Lower leg skin (tissue), 3 donors: Measurements from ENCODE around the gene SPATA32.

Experiments used
- POLR2A ChIP-seq, 2 donors: fragments of 450-650 bp; IDR thresholded peaks; one replicate each; pipeline ENCODE4 v1.6.1; 2016 to 2017; ENCODE audit warnings: antibody characterized with exemption in 2 of 2, mild to moderate bottlenecking in 1 of 2, moderate library complexity in 1 of 2
- TF ChIP-seq, protein P1 (sequence below), 3 donors: fragments of 450-650 bp; IDR thresholded peaks; one replicate each; pipeline ENCODE4 v1.5.1; 2016; ENCODE audit warnings: antibody characterized with exemption in 3 of 3, mild to moderate bottlenecking in 3 of 3, moderate library complexity in 2 of 3

DNA sequence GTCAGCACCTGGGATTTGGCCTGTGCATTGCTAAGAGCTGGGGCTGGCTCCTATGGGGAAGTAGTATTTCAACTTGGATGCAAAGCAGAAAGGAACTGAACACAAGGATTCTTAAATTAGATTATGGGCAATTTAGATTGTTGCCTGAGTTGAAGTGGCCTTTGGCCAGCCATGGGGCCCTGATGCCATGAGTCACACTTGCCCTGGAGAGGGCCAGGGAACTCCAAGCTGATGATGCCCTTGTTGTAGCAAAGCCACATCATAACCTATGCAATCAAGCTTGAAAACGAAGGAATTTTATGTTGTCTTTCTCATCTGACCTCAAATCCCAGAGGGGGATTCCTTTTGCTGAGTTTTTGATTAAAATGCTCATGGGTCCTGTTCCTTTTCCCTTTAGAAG lies 3.9 kb upstream of the SPATA32 start:
- TF ChIP-seq, protein P1, sequence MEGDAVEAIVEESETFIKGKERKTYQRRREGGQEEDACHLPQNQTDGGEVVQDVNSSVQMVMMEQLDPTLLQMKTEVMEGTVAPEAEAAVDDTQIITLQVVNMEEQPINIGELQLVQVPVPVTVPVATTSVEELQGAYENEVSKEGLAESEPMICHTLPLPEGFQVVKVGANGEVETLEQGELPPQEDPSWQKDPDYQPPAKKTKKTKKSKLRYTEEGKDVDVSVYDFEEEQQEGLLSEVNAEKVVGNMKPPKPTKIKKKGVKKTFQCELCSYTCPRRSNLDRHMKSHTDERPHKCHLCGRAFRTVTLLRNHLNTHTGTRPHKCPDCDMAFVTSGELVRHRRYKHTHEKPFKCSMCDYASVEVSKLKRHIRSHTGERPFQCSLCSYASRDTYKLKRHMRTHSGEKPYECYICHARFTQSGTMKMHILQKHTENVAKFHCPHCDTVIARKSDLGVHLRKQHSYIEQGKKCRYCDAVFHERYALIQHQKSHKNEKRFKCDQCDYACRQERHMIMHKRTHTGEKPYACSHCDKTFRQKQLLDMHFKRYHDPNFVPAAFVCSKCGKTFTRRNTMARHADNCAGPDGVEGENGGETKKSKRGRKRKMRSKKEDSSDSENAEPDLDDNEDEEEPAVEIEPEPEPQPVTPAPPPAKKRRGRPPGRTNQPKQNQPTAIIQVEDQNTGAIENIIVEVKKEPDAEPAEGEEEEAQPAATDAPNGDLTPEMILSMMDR (IDR thresholded peaks at IDR 0.05), result no peak
- no peak for TF ChIP-seq POLR2A (IDR thresholded peaks at IDR 0.05)
